ENCODE measurements around the gene ATF6. TPM values are rescaled to one million over a fixed set of nuclear protein-coding genes. Genes with fewer than 3 reads are reported as not detected.

Gene ATF6
- total and polyA plus RNA-seq, 2 donors (not counting 3 experiments of a cell fraction or from before 2014, with no cell fraction given): 24.9 to 40.3 TPM

- ChIA-PET POLR2A (no interaction called here), CTCF (interaction anchor here (0.8 kb wide), 1 partner anchor 81 kb away, joined by 3 read pairs; no protein-coding TSS in a partner anchor)
- no peak overlapping the region for H2AFZ ChIP-seq (ENCODE audit: low read depth, low read length)
- H3K36me3 ChIP-seq (ENCODE audit: control insufficient read depth in 2 of 2, extremely low read depth in 1 of 2, insufficient read depth in 2 of 2, low read length in 2 of 2): peaks cover 0 to 5% of the 10 kb centered on the region in 2 experiments
- no peaks in the 10 kb centered on the region for H4K20me1 ChIP-seq (replicated peaks; ENCODE audit: control insufficient read depth, extremely low read depth, insufficient read depth, low read length)
- no peak overlapping the region for H3K27ac ChIP-seq (ENCODE audit: insufficient read depth, low read depth, low read length)
- DNase-seq (ENCODE audit: low read depth, low spot score) (no peak), FAIRE-seq (no peak)
- H3K4me1 ChIP-seq (ENCODE audit: control insufficient read depth, extremely low read depth, insufficient read depth, low read length): no peaks in the 10 kb centered on the region
- no peaks in the 10 kb centered on the region for H3K9me3 ChIP-seq (replicated peaks; ENCODE audit: control insufficient read depth, insufficient read depth, low read length)
- dilution Hi-C loops (cut with MboI; ENCODE audit: extremely low pct_ligation_motif_present, low sequenced_read_pairs) (no loop called here), intact Hi-C loops (cut with micrococcal nuclease) (no loop called here)
- TF ChIP-seq JUN (IDR thresholded peaks at IDR 0.05; ENCODE audit: borderline replicate concordance, insufficient read depth, insufficient read length, low read depth) (no peak), GATA2 (IDR thresholded peaks at IDR 0.05; ENCODE audit: insufficient read depth, insufficient read length, low read depth, low read length) (no peak), CTCF (IDR thresholded peaks at IDR 0.05; ENCODE audit: extremely low read depth in 1 of 2, insufficient read depth in 1 of 2, low read depth in 1 of 2, low read length in 2 of 2) (no peak), EZH2 (IDR thresholded peaks at IDR 0.05; ENCODE audit: borderline replicate concordance, low read depth, low read length, severe bottlenecking) (no peak), MYC (IDR thresholded peaks at IDR 0.05; ENCODE audit: low read depth, low read length) (no peak), FOS (IDR thresholded peaks at IDR 0.05; ENCODE audit: borderline replicate concordance, insufficient read depth, low read length) (no peak), POLR2AphosphoS5 (IDR thresholded peaks at IDR 0.05; ENCODE audit: insufficient read depth, low read depth, low read length) (no peak), POLR2A (IDR thresholded peaks at IDR 0.05; ENCODE audit: low read depth, low read length) (no peak), MAX (IDR thresholded peaks at IDR 0.05; ENCODE audit: insufficient read depth, insufficient read length) (no peak)
- BruUV-seq (replicated peaks): no TSS peak
- H3K4me2 ChIP-seq (ENCODE audit: insufficient read depth, low read length): no peak overlapping the region
- no peak overlapping the region for H3K4me3 ChIP-seq (replicated peaks in 1 of 3; ENCODE audit: insufficient read depth in 1 of 3, low read depth in 1 of 3, low read length in 3 of 3)
- H3K9me1 ChIP-seq (replicated peaks; ENCODE audit: control insufficient read depth, extremely low read depth, insufficient read depth, low read length): no peaks in the 10 kb centered on the region
- H3K9ac ChIP-seq (replicated peaks; ENCODE audit: extremely low read depth, insufficient read depth, low read length): no peak overlapping the region
- H3K79me2 ChIP-seq (ENCODE audit: control insufficient read depth, insufficient read depth, low read length): no peaks in the 10 kb centered on the region
- no peaks in the 10 kb centered on the region for H3K27me3 ChIP-seq (ENCODE audit: control insufficient read depth in 2 of 2, insufficient read depth in 2 of 2, low read length in 2 of 2)
Measured at GRCh38 chr1:161955606-161956005, 189.5 kb downstream of the ATF6 start.

Measured in endothelial cell of umbilical vein (primary cell).